Body of pancreas (tissue), 4 donors: ENCODE results near the gene CYFIP2.

Experiments used
- POLR2A ChIP-seq, 3 donors: fragments of 450-650 bp; IDR thresholded peaks; one replicate each; pipeline ENCODE4 v1.6.1; 2016; ENCODE audit warnings: antibody characterized with exemption in 3 of 3, mild to moderate bottlenecking in 2 of 3
- TF ChIP-seq, protein P1 (sequence below), 7 experiments: fragments of 450-650 bp in 4 of 7; fragments of 200-600 bp in 3 of 7; sonication (generic) in 3 of 7; IDR thresholded peaks; one replicate each; pipeline ENCODE4 v1.5.1; 2016 to 2019; ENCODE audit warnings: antibody characterized with exemption in 7 of 7

DNA sequence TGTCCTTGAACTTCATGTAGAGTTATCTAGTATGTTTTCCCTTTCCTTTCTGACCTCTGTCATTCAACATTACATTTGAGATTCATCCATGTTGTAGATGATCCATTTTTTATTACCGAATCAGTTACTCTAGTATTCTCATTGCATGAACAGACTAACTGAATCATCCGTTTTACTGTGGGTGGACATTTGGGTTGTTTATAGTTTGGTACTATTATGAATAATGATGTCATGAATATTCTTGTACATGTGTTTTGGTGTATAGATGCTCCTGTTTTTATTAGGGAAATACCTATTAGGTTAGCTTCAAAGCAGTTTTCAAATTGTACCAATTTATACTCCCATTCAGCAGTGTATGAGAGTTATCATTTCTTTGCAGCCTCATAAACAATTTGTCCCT lies 99.8 kb downstream of the CYFIP2 start:
- TF ChIP-seq, protein P1, sequence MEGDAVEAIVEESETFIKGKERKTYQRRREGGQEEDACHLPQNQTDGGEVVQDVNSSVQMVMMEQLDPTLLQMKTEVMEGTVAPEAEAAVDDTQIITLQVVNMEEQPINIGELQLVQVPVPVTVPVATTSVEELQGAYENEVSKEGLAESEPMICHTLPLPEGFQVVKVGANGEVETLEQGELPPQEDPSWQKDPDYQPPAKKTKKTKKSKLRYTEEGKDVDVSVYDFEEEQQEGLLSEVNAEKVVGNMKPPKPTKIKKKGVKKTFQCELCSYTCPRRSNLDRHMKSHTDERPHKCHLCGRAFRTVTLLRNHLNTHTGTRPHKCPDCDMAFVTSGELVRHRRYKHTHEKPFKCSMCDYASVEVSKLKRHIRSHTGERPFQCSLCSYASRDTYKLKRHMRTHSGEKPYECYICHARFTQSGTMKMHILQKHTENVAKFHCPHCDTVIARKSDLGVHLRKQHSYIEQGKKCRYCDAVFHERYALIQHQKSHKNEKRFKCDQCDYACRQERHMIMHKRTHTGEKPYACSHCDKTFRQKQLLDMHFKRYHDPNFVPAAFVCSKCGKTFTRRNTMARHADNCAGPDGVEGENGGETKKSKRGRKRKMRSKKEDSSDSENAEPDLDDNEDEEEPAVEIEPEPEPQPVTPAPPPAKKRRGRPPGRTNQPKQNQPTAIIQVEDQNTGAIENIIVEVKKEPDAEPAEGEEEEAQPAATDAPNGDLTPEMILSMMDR (IDR thresholded peaks at IDR 0.05) = no peak
- no peak for TF ChIP-seq POLR2A (IDR thresholded peaks at IDR 0.05)
